Measurements from ENCODE around the gene FRMD4A. TPM values are rescaled to one million over a fixed set of nuclear protein-coding genes. Genes with fewer than 3 reads are reported as not detected.

The FRMD4A gene
- total RNA-seq, 1 experiment from 2014 or later, result 7.1 TPM

GRCh38 chr10:13704964-13705363, 625.8 kb downstream of the FRMD4A start:
- POLR2A ChIA-PET (ENCODE audit: unreplicated experiment), result no interaction called here
- H3K9me3 ChIP-seq (ENCODE audit: low read length), result no peaks in the 10 kb centered on the region
- no TSS peak for BruUV-seq (replicated peaks)
- H3K36me3 ChIP-seq (ENCODE audit: low read depth, low read length), result no peaks in the 10 kb centered on the region
- H3F3A ChIP-seq (ENCODE audit: low read length, unreplicated experiment), result no peaks in the 10 kb centered on the region
- peaks cover 12% of the 10 kb centered on the region for H3K4me1 ChIP-seq (ENCODE audit: insufficient read depth, low read length)
- no peaks in the 10 kb centered on the region for H4K20me1 ChIP-seq (ENCODE audit: low read length)
- no peaks in the 10 kb centered on the region for H3K79me2 ChIP-seq (ENCODE audit: low read length)
- no peak overlapping the region for H3K27ac ChIP-seq (ENCODE audit: low read length)
- CTCF ChIA-PET, result no interaction called here
- intact Hi-C loops (cut with micrococcal nuclease), result loop anchor here (5.0 kb wide), 1 partner anchor 72 kb away; no protein-coding TSS in a partner anchor
- DNase-seq (no peak), ATAC-seq (no peak)
- no peak overlapping the region for H2AFZ ChIP-seq (ENCODE audit: low read length)
- no peak overlapping the region for H3K4me3 ChIP-seq (ENCODE audit: low read length)
- H3K4me2 ChIP-seq (ENCODE audit: low read length), result no peak overlapping the region
- H3K9me2 ChIP-seq (replicated peaks; ENCODE audit: low read length), result no peaks in the 10 kb centered on the region
- no peak overlapping the region for H3K9ac ChIP-seq (ENCODE audit: low read length)
- no peaks in the 10 kb centered on the region for H3K27me3 ChIP-seq (ENCODE audit: low read length)
- TF ChIP-seq CTCF (conservative IDR thresholded peaks at IDR 0.05; ENCODE audit: low read depth, low read length) (no peak), EZH2 (IDR thresholded peaks at IDR 0.05; ENCODE audit: low read length, unreplicated experiment) (no peak), EZH2phosphoT487 (IDR thresholded peaks at IDR 0.05; ENCODE audit: borderline replicate concordance, low read length) (no peak)

GRCh38 chr10:13703997-13704536, 626.7 kb downstream of the FRMD4A start:
- intact Hi-C loops (cut with micrococcal nuclease), result no loop called here
- H4K20me1 ChIP-seq (ENCODE audit: low read length), result no peaks in the 10 kb centered on the region
- ATAC-seq (no peak), DNase-seq (no peak)
- no peak overlapping the region for H3K27ac ChIP-seq (ENCODE audit: low read length)
- no peaks in the 10 kb centered on the region for H3K9me3 ChIP-seq (ENCODE audit: low read length)
- no peaks in the 10 kb centered on the region for H3K36me3 ChIP-seq (ENCODE audit: low read depth, low read length)
- peaks cover 12% of the 10 kb centered on the region for H3K4me1 ChIP-seq (ENCODE audit: insufficient read depth, low read length)
- POLR2A ChIA-PET (ENCODE audit: unreplicated experiment), result no interaction called here
- H3K9ac ChIP-seq (ENCODE audit: low read length), result no peak overlapping the region
- H3K4me3 ChIP-seq (ENCODE audit: low read length), result no peak overlapping the region
- H3K9me2 ChIP-seq (replicated peaks; ENCODE audit: low read length), result no peaks in the 10 kb centered on the region
- H3F3A ChIP-seq (ENCODE audit: low read length, unreplicated experiment), result no peaks in the 10 kb centered on the region
- no peak for TF ChIP-seq EZH2phosphoT487 (IDR thresholded peaks at IDR 0.05; ENCODE audit: borderline replicate concordance, low read length)
- TF ChIP-seq CTCF (conservative IDR thresholded peaks at IDR 0.05; ENCODE audit: low read depth, low read length), result no peak
- no peak for TF ChIP-seq EZH2 (IDR thresholded peaks at IDR 0.05; ENCODE audit: low read length, unreplicated experiment)
- no peaks in the 10 kb centered on the region for H3K27me3 ChIP-seq (ENCODE audit: low read length)
- no peak overlapping the region for H2AFZ ChIP-seq (ENCODE audit: low read length)
- CTCF ChIA-PET, result no interaction called here
- BruUV-seq (replicated peaks), result no TSS peak
- H3K4me2 ChIP-seq (ENCODE audit: low read length), result no peak overlapping the region
- no peaks in the 10 kb centered on the region for H3K79me2 ChIP-seq (ENCODE audit: low read length)

GRCh38 chr10:13703101-13703818, 627.5 kb downstream of the FRMD4A start:
- no peak overlapping the region for H3K9ac ChIP-seq (ENCODE audit: low read length)
- intact Hi-C loops (cut with micrococcal nuclease), result no loop called here
- CTCF ChIA-PET, result no interaction called here
- no peaks in the 10 kb centered on the region for H3K27me3 ChIP-seq (ENCODE audit: low read length)
- ATAC-seq (no peak), DNase-seq (no peak)
- H3K4me1 ChIP-seq (ENCODE audit: insufficient read depth, low read length), result peaks cover 8% of the 10 kb centered on the region
- no peaks in the 10 kb centered on the region for H3K79me2 ChIP-seq (ENCODE audit: low read length)
- no peak overlapping the region for H2AFZ ChIP-seq (ENCODE audit: low read length)
- H3F3A ChIP-seq (ENCODE audit: low read length, unreplicated experiment), result no peaks in the 10 kb centered on the region
- H3K9me3 ChIP-seq (ENCODE audit: low read length), result no peaks in the 10 kb centered on the region
- H3K9me2 ChIP-seq (replicated peaks; ENCODE audit: low read length), result no peaks in the 10 kb centered on the region
- no peak overlapping the region for H3K27ac ChIP-seq (ENCODE audit: low read length)
- H3K4me2 ChIP-seq (ENCODE audit: low read length), result no peak overlapping the region
- H3K36me3 ChIP-seq (ENCODE audit: low read depth, low read length), result no peaks in the 10 kb centered on the region
- POLR2A ChIA-PET (ENCODE audit: unreplicated experiment), result no interaction called here
- H4K20me1 ChIP-seq (ENCODE audit: low read length), result no peaks in the 10 kb centered on the region
- TF ChIP-seq EZH2phosphoT487 (IDR thresholded peaks at IDR 0.05; ENCODE audit: borderline replicate concordance, low read length) (no peak), EZH2 (IDR thresholded peaks at IDR 0.05; ENCODE audit: low read length, unreplicated experiment) (no peak), CTCF (conservative IDR thresholded peaks at IDR 0.05; ENCODE audit: low read depth, low read length) (no peak)
- BruUV-seq (replicated peaks), result no TSS peak
- no peak overlapping the region for H3K4me3 ChIP-seq (ENCODE audit: low read length)
